ENCODE measurements around the gene PSRC1.
A peak's percentile ranks its signal among the peaks of the same experiment; 100 is the strongest.

The PSRC1 gene

DNA sequence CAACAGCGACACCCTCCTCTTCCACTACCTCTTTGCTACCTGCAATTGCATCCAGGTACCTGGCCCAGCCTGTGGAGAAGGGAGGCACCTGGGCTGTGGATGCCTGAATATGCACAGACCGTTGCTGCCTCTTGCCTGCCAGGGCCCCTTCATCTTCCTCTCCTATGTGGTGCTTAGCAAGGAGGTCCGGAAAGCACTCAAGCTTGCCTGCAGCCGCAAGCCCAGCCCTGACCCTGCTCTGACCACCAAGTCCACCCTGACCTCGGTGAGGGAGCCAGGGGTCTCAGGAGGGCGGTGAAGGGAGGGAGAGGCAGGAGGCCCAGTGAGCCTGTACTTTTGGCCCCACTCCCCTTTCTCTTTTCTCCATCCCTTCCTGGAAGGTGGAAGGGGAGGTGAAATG, 11.5 kb downstream of the PSRC1 start:
- no peak for DNase-seq

DNA sequence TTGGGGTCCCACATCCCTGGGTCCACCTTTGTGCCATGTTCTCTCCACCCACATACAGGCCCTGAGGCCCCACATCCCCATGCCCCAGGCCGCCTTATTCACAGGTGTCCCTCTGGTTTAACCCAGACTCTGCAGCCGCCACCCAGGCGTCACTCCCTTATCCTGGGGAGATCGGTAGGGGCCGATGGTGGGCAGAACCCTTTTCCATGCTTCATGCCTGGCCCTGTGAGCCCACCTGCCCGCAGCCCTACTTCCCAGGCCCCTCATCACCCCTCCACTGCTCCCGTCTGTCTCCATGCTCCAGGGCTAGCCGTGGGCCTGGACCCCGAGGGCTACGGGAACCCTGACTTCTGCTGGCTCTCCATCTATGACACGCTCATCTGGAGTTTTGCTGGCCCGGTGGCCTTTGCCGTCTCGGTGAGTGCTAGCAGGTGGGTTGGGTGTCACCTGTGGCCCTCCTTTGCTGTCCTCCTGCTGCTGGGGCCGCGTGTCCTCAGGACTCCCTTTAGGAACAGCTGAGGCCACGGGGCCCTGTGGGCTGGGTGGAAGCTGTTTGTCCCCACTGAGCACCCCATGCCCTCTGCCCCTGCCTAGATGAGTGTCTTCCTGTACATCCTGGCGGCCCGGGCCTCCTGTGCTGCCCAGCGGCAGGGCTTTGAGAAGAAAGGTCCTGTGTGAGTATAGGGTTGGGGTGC, 12.2 kb downstream of the PSRC1 start:
- no peak for DNase-seq

GRCh38 chr1:109269981-109270622, 12.8 kb downstream of the PSRC1 start:
- DNase-seq = no peak

- no peak for DNase-seq
These were observed 13.5 kb downstream of the PSRC1 start for GRCh38 chr1:109269212-109269980.

DNA sequence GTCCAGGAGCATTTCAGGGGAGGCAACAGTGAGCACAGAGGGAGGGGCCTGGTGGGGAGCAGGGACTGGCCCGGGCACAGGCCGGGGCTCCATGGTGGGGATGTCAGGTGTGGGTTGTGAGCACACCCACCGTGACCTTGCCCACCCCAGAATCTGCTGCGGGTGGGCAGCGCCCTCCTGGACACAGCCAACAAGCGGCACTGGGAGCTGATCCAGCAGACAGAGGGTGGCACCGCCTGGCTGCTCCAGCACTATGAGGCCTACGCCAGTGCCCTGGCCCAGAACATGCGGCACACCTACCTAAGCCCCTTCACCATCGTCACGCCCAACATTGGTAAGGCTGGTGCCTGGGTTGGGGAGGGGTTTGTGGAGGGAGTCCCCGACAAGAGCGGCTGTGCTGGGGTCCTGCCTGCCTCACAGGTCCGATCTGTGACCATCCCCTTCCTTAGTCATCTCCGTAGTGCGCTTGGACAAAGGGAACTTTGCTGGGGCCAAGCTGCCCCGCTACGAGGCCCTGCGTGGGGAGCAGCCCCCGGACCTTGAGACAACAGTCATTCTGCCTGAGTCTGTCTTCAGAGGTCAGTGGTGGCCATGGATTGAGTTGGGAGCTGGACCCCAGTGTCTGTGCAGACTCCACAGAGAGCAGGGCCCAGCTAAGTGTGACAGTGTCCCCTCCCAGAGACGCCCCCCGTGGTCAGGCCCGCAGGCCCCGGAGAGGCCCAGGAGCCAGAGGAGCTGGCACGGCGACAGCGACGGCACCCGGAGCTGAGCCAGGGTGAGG, 14.3 kb downstream of the PSRC1 start:
- no peak for DNase-seq

DNA sequence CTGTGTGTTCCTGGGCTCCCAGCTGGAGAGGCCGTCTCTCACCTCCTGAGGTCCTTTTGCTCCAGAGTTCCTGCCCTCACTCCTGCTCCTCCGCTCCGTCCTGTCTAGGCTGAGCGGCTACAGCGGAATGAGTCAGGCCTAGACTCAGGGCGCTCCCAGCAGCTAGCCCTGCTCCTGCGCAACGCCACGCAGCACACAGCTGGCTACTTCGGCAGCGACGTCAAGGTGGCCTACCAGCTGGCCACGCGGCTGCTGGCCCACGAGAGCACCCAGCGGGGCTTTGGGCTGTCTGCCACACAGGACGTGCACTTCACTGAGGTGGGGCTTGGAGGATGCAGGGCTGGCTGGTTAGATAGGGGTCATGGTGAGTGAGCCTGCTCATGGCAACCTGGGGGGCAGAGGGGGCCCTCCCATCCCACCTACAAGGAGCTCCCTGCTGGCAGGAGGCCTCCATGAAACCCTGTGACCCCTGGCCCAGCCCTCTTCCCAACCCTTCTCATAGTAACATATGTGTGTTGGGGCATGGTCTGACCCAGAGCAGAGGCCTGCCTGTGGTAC, 15.1 kb downstream of the PSRC1 start:
- DNase-seq = no peak

- DNase-seq = no peak
These were observed 16.0 kb downstream of the PSRC1 start for GRCh38 chr1:109266965-109267364.

GRCh38 chr1:109265741-109266330, 17.1 kb downstream of the PSRC1 start:
- no peak for DNase-seq

GRCh38 chr1:109265016-109265415, 17.9 kb downstream of the PSRC1 start:
- no peak for DNase-seq

- no peak for DNase-seq
These were observed 18.6 kb downstream of the PSRC1 start for GRCh38 chr1:109264379-109264755.

DNA sequence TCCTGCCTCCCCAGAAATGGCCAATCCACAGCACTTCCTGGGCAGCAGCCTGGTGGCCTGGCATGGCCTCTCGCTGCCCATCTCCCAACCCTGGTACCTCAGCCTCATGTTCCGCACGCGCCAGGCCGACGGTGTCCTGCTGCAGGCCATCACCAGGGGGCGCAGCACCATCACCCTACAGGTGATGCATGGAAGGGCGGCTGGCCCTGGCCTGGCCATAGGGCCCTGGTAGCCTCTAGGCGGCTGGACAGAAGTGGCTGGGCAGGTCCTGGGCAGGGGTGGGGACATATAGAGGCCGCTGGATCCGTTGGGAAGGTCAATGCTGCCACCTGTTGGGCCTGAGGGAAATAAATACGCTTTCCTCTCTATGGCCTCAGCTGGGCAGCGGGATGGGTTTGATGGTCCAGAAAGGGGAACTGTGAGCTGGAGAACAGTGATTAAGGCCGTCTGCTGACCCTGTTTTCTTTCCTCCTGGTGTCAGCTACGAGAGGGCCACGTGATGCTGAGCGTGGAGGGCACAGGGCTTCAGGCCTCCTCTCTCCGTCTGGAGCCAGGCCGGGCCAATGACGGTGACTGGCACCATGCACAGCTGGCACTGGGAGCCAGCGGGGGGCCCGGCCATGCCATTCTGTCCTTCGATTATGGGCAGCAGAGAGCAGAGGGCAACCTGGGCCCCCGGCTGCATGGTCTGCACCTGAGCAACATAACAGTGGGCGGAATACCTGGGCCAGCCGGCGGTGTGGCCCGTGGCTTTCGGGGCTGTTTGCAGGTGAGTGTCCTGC, 19.2 kb downstream of the PSRC1 start:
- DNase-seq = peak; percentile 80

GRCh38 chr1:109263234-109263596, 19.7 kb downstream of the PSRC1 start:
- no peak for DNase-seq

- DNase-seq = no peak
These were observed 20.5 kb downstream of the PSRC1 start for GRCh38 chr1:109262231-109263055.

- DNase-seq = no peak
These were observed 21.4 kb downstream of the PSRC1 start for GRCh38 chr1:109261578-109261977.

DNA sequence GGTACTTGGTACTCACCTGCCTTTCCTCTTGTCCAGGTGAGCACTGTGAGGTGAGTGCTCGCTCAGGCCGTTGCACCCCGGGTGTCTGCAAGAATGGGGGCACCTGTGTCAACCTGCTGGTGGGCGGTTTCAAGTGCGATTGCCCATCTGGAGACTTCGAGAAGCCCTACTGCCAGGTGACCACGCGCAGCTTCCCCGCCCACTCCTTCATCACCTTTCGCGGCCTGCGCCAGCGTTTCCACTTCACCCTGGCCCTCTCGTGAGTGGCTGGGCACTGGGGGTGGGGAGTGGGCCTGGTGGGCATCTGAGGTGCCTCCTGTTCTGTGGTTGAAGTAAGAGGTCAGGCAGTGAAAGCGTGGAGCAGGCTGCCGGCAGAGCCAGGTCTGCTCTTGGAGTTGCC, 21.9 kb downstream of the PSRC1 start:
- no peak for DNase-seq

DNA sequence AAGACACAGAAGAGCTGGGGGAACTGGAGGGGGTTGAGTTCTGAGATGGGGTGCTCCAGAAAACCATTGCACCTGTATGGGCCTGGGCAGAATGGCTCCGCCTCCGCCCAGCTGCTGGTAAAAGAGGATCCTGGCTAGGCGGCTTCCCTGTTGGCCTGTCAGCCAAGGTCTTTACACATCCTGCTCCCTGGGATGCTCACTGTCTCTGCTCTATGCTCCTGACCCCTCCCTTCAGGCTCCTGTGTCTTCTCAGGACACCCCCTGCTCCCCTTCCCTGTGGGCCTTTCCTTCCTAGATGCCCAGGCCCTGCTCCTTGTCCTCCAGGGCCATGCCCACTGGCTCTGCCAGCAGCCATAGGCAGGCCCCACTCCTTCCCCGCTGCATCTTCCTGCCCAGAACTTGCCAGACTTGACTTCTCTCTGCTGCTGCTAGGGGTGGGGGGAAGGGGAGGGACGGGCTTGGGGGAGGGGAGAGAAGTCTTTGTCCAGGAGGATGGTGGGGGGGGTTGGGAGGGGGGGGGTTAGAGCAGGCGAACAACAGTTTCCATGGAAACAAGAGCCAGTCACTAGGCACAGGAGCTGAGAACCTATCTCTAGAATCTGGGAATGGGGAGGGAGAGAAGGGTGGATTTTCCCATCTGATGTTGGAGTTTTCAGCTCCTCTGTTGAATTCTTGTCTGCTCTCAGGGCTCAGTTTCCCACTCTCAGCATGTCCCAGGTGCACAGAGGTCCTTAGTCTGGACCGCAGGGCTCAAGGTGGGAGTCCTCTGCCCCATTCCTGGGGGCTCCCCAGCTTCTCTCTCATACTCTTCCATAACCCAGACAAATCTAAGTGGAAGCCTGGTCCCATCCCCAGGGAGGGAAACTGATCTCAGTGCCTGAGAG, 23.0 kb downstream of the PSRC1 start:
- DNase-seq = no peak

DNA sequence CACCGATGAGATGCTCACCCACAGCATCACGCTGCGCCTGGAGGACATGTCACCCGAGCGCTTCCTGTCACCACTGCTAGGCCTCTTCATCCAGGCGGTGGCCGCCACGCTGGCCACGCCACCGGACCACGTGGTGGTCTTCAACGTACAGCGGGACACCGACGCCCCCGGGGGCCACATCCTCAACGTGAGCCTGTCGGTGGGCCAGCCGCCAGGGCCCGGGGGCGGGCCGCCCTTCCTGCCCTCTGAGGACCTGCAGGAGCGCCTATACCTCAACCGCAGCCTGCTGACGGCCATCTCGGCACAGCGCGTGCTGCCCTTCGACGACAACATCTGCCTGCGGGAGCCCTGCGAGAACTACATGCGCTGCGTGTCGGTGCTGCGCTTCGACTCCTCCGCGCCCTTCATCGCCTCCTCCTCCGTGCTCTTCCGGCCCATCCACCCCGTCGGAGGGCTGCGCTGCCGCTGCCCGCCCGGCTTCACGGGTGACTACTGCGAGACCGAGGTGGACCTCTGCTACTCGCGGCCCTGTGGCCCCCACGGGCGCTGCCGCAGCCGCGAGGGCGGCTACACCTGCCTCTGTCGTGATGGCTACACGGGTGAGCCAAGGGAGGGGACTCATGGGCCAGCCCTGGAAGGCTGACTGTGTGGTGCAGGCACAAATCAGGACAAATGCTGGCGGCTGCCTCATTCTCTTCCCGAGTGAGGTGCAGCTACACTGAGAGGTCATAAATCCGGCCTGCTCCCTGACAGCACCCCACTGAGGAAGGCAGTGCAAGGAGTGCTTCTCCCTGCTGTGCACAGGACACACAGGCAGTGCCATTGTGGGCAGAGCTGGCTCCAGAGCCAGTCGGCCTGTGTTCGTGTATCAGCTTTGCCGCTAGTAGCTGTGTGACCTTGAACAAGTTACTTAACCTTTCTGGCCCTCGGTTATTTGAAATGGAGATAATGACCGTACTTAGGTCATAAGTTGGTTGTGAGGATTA, 24.2 kb downstream of the PSRC1 start:
- DNase-seq = no peak

DNA sequence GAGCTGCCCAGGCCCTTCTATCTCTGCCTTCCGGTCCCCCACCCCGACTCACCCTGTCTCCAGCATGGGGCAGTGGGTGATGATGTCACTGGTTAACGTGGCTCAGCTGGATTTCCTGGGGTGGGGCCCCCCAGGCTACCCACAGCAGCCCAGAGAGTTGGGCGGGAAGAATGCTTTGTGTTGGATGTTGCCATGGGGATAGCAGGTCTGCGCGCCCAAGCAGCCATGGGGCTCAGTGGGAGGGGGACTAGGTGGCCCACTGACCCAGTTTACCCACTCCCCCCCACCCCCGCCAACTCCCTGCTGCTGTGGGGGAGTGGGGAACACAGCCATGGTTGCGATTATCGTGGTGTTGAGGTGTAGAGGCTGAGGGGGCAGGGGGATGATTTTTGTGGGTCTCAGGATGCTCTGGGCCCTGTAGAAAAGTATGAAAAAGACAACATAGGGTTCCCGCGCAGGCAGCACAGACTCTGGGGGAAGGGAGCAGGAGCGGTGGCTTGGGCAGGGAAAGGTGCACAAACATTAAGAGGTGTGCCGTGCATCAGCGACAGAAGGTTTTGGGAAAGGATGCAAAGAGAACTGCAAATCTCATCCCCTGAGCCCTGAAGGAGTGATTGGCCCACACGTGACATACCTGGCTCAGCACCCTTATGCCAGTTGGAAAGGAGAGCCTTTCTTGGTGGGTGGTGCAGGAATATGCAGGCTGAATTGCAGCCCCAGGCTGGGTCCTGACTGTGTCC, 25.1 kb downstream of the PSRC1 start:
- no peak for DNase-seq

Data from stimulated activated CD4-positive, alpha-beta T cell treated with anti-CD3 and anti-CD28 coated beads, Interleukin-4, amount 100 ng/mL, for 24 hours (primary cell).